Measurements from ENCODE around the gene STK35.

Gene STK35

GRCh38 chr20:2137552-2138201, 36.0 kb downstream of the STK35 start:
- no peak for DNase-seq

- DNase-seq, result peak in 2 of 3 donors; percentile 26 to 35
Observed at GRCh38 chr20:2138396-2138795, 36.8 kb downstream of the STK35 start.

- no peak for DNase-seq
Observed at GRCh38 chr20:2139250-2139649, 37.6 kb downstream of the STK35 start.

- no peak for DNase-seq
Observed at GRCh38 chr20:2139736-2140135, 38.1 kb downstream of the STK35 start.

- DNase-seq, result no peak
Observed at GRCh38 chr20:2140561-2140960, 38.9 kb downstream of the STK35 start.

GRCh38 chr20:2141600-2142575, 40.3 kb downstream of the STK35 start:
- DNase-seq, result peak in 2 of 3 donors; percentile 28 to 33

GRCh38 chr20:2142649-2143048, 41.0 kb downstream of the STK35 start:
- no peak for DNase-seq

- DNase-seq, result no peak
Observed at GRCh38 chr20:2143594-2143993, 42.0 kb downstream of the STK35 start.

- DNase-seq, result no peak
Observed at GRCh38 chr20:2144850-2145249, 43.2 kb downstream of the STK35 start.

- no peak for DNase-seq
Observed at GRCh38 chr20:2145376-2145775, 43.7 kb downstream of the STK35 start.

- DNase-seq, result no peak
Observed at GRCh38 chr20:2146080-2146867, 44.6 kb downstream of the STK35 start.

- no peak for DNase-seq
Observed at GRCh38 chr20:2149507-2149906, 47.9 kb downstream of the STK35 start.

- no peak for DNase-seq
Observed at GRCh38 chr20:2150660-2151059, 49.0 kb downstream of the STK35 start.

GRCh38 chr20:2151858-2152281, 50.2 kb downstream of the STK35 start:
- DNase-seq, result no peak

GRCh38 chr20:2152317-2152716, 50.7 kb downstream of the STK35 start:
- no peak for DNase-seq

GRCh38 chr20:2153326-2153725, 51.7 kb downstream of the STK35 start:
- no peak for DNase-seq

- DNase-seq, result no peak
Observed at GRCh38 chr20:2156224-2156623, 54.6 kb downstream of the STK35 start.

- no peak for DNase-seq
Observed at GRCh38 chr20:2156666-2157624, 55.3 kb downstream of the STK35 start.

GRCh38 chr20:2162125-2162822, 60.6 kb downstream of the STK35 start:
- no peak for DNase-seq

GRCh38 chr20:2162823-2163166, 61.2 kb downstream of the STK35 start:
- DNase-seq, result no peak

- DNase-seq, result no peak
Observed at GRCh38 chr20:2163312-2163711, 61.7 kb downstream of the STK35 start.

- DNase-seq, result no peak
Observed at GRCh38 chr20:2163757-2164156, 62.1 kb downstream of the STK35 start.
